ENCODE results near the gene IGFBP3. TPM values are rescaled to one million over a fixed set of nuclear protein-coding genes. Genes with fewer than 3 reads are reported as not detected.

IGFBP3 gene
- total RNA-seq, 4 donors from 2014 or later: 43.4 to 167 (median 103) TPM

GRCh38 chr7:45872116-45873034 lies 48.7 kb downstream of the IGFBP3 start:
- peaks cover 8% of the 10 kb centered on the region for H3K27me3 ChIP-seq
- no peak overlapping the region for H3K27ac ChIP-seq
- ATAC-seq: no peak
- TF ChIP-seq POLR2A (IDR thresholded peaks at IDR 0.05): no peak
- no peak for TF ChIP-seq EP300 (IDR thresholded peaks at IDR 0.05)
- TF ChIP-seq CTCF (IDR thresholded peaks at IDR 0.05): no peak
- TF ChIP-seq POLR2AphosphoS5 (IDR thresholded peaks at IDR 0.05): no peak
- H3K9me3 ChIP-seq: peaks cover 0 to 12% (median 0%) of the 10 kb centered on the region in 3 donors
- no peaks in the 10 kb centered on the region for H3K36me3 ChIP-seq
- no peaks in the 10 kb centered on the region for H3K4me1 ChIP-seq
- WGBS, 2 donors (ENCODE audit: low coverage in 1 of 2): 46 to 52% methylated on average over 4 to 5 of the region's 10 CpGs
- no peak overlapping the region for H3K4me3 ChIP-seq

DNA sequence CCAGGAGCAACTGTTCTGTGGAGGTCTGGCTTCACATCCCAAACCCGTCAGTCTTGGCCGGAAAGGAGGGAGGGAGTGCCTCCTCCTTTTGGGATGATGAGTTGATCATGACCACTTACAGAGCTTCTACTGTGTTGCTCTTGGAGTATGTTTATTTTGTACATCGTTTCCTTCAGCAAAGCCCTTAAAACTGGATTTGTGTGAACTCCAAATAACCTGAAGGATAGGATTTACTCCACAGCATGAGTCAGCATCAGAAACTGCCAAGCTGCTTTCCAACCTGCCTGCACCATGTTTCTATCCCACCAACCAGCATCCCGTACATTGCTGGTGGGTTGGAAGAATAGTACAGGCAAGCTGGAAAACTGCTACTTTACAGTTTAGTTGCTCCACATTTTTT lies 51.6 kb downstream of the IGFBP3 start:
- 0 to 56% methylated on average over 1 of the region's 4 CpGs for WGBS, 2 donors (ENCODE audit: low coverage in 1 of 2)
- H3K4me3 ChIP-seq: no peak overlapping the region
- peaks cover 29% of the 10 kb centered on the region for H3K27me3 ChIP-seq
- no peak for TF ChIP-seq POLR2AphosphoS5 (IDR thresholded peaks at IDR 0.05)
- no peak for TF ChIP-seq CTCF (IDR thresholded peaks at IDR 0.05)
- TF ChIP-seq EP300 (IDR thresholded peaks at IDR 0.05): no peak
- TF ChIP-seq POLR2A (IDR thresholded peaks at IDR 0.05): no peak
- H3K9me3 ChIP-seq: peaks cover 0 to 12% (median 0%) of the 10 kb centered on the region in 3 donors
- H3K27ac ChIP-seq: no peak overlapping the region
- no peaks in the 10 kb centered on the region for H3K4me1 ChIP-seq
- ATAC-seq: no peak
- no peaks in the 10 kb centered on the region for H3K36me3 ChIP-seq

DNA sequence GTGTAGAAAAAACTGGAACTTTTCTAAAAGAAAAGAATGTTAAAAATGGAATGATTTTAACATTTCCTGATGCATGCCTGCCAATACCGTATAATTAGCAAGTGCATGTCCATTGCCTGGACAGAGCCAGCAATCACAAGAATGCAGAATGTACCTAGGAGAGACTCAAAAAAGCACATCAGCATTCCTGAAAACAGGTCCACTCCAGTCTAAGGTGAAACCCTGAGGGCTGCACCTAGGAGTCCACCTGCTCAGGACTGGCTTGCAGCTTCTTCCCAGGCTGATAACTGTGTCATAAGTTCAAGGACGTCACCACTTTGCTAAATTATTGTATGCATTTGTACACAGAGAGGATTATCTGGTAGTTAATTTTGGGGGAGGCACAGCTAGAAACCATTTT lies 53.6 kb downstream of the IGFBP3 start:
- Histone ChIP-seq H3K4me3 (no peak overlapping the region), H3K27me3 (peaks cover 48% of the 10 kb centered on the region), H3K27ac (no peak overlapping the region), H3K36me3 (no peaks in the 10 kb centered on the region), H3K4me1 (no peaks in the 10 kb centered on the region), H3K9me3 (peaks cover 0 to 12% (median 0%) of the 10 kb centered on the region in 3 donors)
- WGBS, 2 donors (ENCODE audit: low coverage in 1 of 2): 70 to 79% methylated on average over 2 of the region's 2 CpGs
- no peak for ATAC-seq
- TF ChIP-seq POLR2AphosphoS5 (IDR thresholded peaks at IDR 0.05) (no peak), EP300 (IDR thresholded peaks at IDR 0.05) (no peak), POLR2A (IDR thresholded peaks at IDR 0.05) (no peak)

GRCh38 chr7:45865594-45866410 lies 55.3 kb downstream of the IGFBP3 start:
- H3K27ac ChIP-seq: no peak overlapping the region
- H3K4me3 ChIP-seq: no peak overlapping the region
- H3K9me3 ChIP-seq: peaks cover 0 to 12% (median 0%) of the 10 kb centered on the region in 3 donors
- H3K27me3 ChIP-seq: peaks cover 50% of the 10 kb centered on the region
- H3K36me3 ChIP-seq: no peaks in the 10 kb centered on the region
- H3K4me1 ChIP-seq: no peaks in the 10 kb centered on the region
- 35 to 62% methylated on average over 2 to 6 of the region's 13 CpGs for WGBS, 2 donors (ENCODE audit: low coverage in 1 of 2)
- TF ChIP-seq EP300 (IDR thresholded peaks at IDR 0.05) (no peak), POLR2AphosphoS5 (IDR thresholded peaks at IDR 0.05) (no peak)
- ATAC-seq: no peak

GRCh38 chr7:45863715-45864114 lies 57.4 kb downstream of the IGFBP3 start:
- ATAC-seq: no peak
- H3K4me3 ChIP-seq: no peak overlapping the region
- no peak for TF ChIP-seq EP300 (IDR thresholded peaks at IDR 0.05)
- no peak for TF ChIP-seq POLR2A (IDR thresholded peaks at IDR 0.05)
- no peak for TF ChIP-seq POLR2AphosphoS5 (IDR thresholded peaks at IDR 0.05)
- no peak for TF ChIP-seq CTCF (IDR thresholded peaks at IDR 0.05)
- H3K4me1 ChIP-seq: no peaks in the 10 kb centered on the region
- H3K27ac ChIP-seq: no peak overlapping the region
- no peaks in the 10 kb centered on the region for H3K36me3 ChIP-seq
- peaks cover 55% of the 10 kb centered on the region for H3K27me3 ChIP-seq
- H3K9me3 ChIP-seq: peaks cover 0 to 12% (median 0%) of the 10 kb centered on the region in 3 donors
- WGBS, 2 donors (ENCODE audit: low coverage in 1 of 2): 71% methylated on average over 7 of the region's 9 CpGs; no CpG with 5 or more reads in 1 of the 2 donors

Other genes starting within 250 kb of the IGFBP3 start
- not detected for gene CCDC201, start 48.2 kb downstream of the IGFBP3 start, total RNA-seq
- not detected for gene IGFBP1, start 32.8 kb downstream of the IGFBP3 start, total RNA-seq

Measured in gastroesophageal sphincter (tissue), 4 donors.